IPS-11a (cell line): Measurements from ENCODE around the gene OR2W1.

ENCODE experiments used
- H3K4me3 ChIP-seq: one replicate; pipeline ENCODE4 v1.5.1; 2013; ENCODE audit warnings: low read depth, low read length, control low read depth

The OR2W1 gene

DNA sequence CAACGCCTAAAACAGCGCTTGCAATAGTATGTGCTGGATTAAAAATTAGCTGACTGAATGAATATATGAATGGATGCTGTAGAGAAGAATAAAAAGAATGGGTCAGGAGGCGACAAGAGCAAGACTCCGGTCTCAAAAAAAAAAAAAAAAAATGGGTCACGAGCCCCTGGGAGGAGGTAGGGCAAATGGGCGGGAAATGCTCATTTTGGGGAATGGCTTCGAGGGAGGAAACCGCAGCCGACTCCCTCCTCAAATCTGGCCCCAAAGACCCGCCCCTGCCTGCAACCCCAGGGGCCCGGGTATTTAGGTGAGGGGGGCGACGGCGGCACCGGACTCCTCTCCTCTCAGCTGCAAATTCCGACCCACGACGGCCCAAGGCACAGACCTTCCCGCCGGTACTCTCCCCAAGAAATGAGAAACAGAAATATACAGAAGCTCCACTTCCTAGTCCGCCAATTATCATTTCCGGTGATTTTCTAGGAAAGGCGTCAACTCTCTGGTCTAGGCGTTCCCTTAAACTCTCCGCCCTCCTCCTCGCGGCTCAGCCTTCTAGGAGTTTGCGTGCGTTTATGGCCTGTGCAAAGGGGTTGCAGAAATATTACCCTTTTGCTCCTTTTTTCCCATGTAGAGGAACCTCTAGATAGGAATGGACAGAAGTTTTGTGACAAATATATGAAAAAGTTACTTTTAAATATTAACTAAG, 39.6 kb downstream of the OR2W1 start, which contains the start of gene ZNF311:
Gene ZNF311, minus strand, starts transcription at position 133 of the 703 bp plus-strand sequence. CDS start 1,361 bp downstream, outside the sequence.
- H3K4me3 ChIP-seq, result peak within 1 kb of the TSS; percentile 28

DNA sequence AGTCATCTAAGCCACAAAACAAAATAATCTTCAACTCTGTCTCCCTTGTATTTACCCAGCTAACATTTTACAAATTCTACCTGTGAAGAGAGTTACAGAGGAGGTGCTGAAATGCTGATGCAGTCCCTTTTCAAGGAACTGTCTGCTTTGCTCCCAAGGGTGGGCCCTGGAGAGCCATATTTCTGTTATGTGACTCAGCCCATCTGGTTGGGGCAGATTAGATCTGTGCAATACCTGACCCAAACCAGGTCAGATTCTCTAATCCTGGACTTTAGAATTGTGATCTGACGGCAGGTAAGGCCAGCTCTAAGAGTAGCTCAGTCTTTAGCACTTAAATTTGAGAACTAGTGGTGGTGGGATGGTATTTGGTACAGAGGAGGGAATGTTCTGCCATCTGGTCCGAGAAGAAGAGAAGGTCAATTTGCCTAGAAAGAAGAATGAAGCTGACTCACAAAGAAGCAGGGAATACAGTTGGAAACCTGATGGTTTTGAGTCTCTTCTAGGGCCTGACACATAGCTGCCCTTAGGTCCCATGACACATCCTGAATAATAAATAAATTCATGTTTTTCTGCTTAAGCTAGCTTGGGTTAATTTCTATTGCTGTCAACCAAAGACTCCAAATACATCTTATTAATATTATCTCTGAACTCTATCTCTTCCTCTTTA, 48.0 kb downstream of the OR2W1 start:
- H3K4me3 ChIP-seq, result no peak overlapping the region

DNA sequence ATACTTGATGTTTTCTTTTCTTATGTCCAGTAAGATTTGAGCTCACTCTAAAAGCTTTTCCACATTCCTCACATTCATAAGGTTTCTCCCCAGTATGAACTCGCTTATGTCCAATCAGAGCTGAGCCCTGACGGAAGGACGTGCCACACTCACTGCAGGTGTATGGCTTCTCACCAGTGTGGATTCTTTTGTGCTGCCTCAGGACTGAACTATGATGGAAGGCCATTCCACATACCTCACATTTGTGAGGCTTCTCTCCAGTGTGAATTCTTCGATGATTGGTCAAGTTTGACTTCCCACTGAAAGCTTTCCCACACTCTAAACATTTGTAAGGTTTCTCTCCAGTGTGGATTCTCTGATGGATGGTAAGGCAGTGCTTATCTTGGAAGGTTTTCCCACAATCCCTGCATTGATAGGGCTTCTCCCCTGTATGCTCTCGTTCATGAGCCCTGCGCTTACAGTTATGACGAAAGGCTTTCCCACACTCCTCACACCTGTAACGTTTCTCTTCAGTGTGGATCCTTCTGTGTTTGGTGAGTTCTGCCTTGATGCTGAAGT, 49.8 kb downstream of the OR2W1 start:
- no peak overlapping the region for H3K4me3 ChIP-seq
